HG03342 (cell line): Measurements from ENCODE around the gene GNPAT.
"Not testable (repeated sequence)": the region's sequence is repeated elsewhere in the genome, so short reads cannot be mapped to it uniquely, and the experiment has no call there.

Experiments
- ATAC-seq: cut with Tn5 transposase; IDR thresholded peaks from one replicate; pipeline ENCODE4 v1.9.1; 2021; ENCODE audit warnings: mild to moderate bottlenecking, moderate library complexity; ENCODE audit not compliant: unreplicated experiment

GNPAT gene

DNA sequence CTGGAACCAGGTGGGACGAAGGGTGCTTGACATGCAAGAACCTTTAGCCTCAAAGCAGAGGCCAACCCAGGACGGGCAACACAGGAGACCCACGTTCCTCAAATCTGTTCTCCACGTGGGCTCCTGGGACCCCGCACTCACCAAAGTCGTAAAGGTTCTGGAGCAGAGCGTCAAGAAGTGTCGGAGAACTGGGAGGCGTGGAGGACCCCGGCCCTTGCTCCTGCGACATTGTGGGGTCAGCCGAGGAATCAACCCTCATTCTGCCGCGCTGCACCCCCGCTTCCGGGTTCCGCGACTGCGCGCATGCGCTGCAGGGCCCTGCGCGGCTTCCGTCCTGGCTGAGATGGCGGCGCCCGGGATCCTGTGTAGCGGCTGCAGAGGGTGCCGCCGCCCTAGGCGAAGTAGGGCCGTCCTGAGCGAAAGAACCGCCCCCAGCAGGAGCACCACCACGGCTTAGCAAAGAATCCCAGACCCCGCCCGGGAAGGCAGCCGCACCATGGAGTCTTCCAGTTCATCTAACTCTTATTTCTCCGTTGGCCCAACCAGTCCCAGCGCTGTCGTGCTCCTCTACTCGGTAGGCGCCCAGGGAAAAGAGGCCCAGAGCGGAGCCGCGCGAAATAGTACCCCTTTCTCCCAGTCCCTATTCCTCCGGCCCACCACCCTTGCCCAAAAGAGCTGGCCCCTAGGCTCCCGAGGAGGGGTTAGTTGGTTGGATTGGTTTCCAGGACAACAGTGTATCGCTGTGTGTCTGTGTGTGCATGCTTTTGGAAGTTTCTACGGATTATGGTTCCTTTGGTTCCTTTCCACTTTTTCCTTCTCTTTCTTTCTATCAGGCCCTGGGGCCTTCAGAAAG is at the start of gene GNPAT:
TSS of gene GNPAT (plus strand) at position 330 of the 853 bp plus-strand sequence. CDS start at position 497, 167 bp downstream.
- peak; percentile 96 for ATAC-seq

DNA sequence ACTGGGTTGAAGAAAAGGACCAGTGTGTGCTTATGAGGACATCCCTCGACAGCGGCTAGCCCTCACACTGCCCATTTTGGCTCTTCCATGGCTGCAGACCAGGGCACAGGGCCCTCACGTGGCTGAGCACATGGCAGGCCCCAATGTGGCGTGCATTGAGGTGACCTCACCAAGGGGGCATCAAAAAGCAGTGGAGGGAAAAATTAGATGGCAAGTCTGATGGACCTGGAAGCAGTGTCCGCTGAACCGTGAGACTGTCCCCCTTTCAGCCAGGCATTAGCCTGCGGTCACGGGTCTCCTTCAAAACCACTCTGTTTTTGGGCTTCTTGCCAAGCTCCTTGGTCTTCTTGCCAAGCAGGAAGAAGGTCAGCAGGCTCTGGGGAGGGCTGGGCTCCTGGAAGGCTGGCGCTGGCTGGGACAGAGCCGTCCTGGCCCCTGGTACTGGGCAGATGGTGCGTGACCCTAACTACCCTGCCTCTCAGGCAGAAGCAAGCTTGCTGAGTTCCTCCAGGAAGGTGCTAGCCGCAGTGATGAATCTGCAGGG is 48.3 kb upstream of the GNPAT start:
- no peak for ATAC-seq

DNA sequence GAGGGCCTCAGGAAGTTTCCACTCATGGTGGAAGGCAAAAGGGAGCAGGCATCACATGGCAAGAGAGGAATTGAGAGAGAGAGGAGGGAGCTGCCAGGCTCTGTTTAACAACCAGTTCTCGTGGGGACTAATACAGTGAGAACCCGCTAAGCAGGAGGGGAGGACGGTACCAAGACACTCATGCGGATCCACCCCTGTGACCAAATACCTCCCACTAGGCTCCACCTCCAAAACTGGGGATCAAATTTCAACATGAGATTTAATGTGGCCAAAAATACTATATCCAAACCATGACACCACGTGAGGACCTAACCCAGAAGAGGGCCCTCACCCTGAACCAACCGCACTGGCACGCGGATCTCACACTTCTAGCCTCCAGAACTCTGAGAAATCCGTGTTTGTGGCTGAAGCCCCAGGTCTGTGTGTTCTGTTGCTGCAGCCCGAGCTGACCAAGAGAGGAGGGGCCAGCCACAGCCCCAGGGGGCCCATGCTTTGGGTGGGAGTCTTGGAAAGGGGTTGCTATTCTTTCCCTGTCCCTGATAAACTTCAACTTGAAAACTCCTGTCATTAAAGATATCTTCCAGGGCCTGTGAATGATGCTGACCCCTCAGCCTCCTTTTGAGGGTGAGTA is 47.2 kb upstream of the GNPAT start:
- no peak for ATAC-seq

DNA sequence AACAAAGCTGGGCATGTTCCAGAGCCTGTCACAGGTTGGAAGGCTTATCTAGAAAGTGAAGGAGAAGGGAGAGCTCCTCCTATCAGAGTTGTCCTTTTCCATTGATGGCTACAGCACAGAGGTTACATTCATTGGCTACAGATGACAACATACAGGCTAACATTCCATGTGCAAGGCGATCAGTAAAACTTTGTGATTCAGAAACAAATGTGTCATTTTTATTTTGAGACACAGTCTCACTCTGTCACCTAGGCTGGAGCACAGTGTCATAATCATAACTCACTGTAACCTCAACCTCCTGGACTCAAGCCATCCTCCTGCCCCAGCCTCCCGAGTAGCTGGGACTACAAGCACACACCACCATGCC is 46.6 kb upstream of the GNPAT start:
- no peak for ATAC-seq

DNA sequence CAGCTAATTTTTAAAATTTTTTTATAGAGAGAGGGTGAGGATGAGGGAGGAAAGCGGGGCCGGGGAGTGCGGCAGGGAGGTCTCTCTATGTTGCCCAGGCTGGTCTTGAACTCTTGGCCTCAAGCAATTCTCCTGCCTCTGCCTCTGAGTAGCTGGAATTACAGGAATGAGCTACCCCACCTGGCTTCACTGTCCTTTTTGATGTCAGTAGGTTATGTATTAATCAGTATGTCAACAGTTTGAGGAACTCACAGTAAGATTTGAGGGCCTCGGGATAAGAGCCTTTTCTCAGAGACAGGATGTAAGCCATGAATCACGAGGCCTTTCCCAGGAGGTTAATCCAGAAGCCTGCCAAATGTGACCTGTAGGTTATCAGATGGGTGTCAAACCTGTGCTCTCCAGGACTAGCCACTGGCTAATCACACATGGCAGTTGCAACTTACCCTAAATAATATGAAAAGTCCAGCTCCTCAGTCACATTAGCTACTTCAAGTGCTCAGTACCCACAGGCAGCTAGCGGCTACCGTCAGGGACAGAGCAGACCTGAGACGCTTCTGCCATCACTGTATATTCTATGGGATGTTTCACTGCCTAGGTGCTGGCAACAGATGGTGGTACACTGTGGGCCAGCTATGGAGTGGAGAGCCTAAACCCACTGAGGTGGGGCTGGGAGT is 46.0 kb upstream of the GNPAT start:
- ATAC-seq: no peak

DNA sequence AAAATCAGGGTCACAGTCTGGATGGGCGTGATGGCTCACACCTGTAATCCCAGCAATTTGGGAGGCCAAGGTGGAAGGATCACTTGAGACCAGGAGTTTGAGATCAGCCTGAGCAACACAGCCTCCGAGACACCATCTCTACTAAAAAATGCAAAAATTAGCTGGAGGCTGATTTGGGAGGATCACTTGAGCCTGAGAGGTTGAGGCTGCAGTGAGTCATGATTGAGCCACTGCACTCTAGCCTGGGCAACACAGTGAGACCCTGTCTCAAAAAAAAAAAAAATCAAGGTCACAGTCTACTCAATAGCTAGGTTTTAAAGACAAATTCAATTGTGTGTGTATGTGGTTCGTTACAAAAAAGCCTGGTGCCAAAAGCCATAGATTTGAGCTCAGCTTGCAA is 44.7 kb upstream of the GNPAT start:
- ATAC-seq: no peak

DNA sequence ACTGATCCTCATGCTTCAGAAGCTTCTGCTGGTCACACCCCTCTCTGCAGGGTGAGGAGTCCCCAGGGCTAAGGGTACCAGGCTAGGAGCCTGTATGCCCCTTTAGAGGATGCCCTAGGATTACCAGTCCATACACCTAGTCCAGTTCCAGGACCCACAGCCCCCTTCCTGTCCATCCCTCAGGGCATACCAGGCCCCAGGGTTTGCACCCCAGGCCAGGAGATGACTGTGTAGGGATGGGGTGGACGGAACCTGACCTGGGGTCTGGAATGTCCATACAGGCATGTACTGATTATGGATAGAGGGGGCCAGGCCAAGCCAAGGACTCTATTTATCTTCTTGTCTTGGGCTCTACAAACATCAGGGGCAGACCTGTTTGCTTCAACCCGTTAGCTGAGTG is 44.3 kb upstream of the GNPAT start:
- no peak for ATAC-seq

DNA sequence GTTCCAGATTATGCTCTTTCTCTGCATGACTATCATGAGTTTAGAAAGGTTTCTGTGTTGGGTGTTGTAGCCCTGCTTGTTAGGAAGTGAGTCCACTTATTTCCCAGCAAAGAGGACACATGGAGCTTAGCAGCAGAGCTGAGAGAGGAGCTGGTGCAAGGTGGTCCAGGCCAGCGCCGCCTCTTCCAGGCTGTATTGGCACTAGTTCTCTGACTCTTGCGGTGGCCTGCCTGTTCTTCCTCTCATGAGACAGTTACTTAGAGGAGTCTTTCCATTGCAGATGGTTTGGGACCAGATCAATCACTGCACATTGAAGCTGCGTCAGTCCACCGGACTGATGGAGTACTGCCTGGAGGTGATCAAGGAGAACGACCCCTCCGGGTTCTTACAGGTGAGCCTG is 41.1 kb upstream of the GNPAT start:
- ATAC-seq: no peak

DNA sequence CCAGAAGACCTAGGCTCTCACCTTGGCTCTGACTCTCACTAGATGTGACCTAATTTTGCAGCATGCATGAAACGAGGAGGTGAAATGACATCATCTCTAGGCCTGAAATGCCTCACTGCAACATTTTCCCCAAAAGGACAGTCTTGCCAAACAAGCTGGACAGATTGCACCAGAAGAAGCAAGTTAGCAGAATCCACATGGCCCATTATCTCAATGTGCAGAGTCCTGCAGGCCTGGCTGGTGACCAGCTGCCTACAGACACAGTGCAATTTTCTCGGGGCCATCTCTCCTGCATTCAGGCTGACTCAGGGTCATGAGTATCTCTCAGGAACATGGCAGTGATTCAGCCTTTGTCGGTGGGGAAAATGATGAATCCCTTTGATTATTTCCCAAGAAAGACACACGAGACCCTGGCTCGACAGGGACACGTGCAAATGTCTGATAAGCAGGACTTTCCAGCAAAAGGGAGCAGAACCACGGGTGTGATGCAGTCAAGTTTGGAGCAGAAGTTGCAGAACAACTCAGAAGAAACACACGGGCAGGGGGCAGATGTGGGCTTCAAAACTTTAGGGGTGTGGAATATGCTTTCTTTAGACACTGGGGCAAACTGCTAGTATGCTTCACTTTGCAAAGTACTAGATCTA is 40.5 kb upstream of the GNPAT start:
- no peak for ATAC-seq

DNA sequence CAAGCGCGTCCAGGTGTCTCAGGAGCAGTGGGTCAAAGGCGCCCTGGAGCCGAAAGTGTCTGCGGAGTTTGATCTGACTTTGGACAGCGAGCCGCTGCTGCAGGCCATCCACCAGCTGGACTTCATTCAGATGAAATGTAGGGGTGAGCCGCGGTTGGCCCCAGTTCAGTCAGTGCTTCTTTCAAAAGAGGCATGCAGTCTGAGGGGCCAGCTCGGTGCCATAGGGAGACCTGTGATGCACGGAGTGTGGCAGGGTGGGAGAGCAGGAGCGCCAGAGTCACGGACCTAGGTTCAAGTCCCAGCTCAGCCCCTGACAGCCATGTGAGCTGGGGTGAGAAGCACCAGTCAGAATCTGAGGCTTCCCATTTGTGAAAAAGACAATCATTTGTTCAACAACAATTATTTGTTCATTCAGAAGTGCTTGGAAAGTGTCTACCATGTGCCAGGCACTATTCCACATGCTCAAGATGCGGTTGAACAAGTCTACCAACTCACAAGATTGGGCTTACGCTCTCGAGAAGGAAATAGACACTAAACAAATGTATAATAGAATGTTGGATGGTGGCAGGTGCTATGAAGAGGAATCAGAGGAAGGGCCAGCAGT is 39.5 kb upstream of the GNPAT start:
- ATAC-seq: no peak

DNA sequence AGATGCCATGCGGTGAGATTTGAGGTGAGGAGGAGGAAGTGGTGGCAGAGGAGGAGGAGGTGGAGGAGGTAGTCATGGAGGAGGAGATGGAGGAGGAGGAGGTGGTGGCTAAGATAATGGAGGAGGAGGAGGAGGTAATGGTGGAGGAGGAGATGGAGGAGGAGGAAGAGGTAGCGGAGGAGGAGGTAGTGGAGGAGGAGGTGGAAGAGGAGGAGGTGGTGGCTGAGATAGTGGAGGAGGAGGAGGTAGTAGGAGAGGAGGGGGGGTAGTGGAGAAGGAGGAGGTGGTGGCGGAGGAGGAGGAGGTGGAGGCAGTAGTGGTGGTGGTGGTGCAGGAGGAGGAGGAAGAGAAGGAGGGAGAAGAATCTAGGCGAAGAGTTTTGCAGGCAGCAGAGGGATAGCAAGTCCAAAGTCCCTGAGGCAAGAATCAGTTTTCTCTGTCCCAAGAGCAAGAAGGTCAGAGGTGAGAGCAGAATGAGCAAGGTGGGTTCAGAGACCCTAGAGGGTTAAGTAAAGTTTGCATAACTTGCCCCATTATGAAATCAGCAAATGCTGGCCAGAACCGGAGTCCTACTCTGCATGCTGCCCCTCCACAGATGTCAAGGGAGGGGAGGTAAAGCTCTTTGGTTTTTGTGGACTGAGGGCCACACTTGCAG is 38.9 kb upstream of the GNPAT start:
- ATAC-seq: no peak

DNA sequence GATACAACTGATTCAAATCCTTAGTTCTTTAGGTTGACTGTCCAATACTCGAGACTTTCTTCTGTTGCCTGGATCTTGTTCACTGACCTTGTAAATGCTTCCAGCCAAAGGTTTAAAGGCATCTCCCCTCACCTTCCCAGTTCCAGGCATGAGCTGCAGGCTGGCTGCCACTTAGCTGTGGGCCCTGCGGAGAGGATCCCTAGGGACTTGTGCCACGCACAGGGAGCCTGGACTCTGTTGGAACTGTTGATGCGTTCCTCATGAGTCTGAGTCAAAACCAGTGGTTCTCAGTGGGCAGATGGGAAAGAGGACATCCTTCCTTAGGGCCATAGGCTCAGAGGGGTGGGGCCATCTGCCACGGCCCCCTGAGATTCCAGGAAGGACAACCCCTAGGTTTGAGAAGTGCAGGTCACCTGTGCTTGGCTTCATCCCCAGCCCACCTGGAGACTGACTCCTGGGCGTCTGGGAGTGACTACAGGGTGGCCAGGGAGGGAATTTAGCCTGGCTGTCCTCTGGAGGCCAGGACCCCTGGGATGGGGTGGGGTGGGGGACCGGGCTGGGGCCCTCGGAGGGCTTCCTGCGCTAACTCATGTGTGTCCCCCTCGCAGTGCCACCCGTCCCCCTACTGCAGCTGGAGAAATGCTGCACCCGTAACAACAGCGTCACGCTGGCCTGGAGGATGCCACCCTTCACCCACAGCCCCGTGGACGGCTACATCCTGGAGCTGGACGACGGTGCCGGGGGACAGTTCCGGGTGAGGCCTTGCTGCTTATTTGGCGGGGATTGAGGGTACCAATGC is 37.6 kb upstream of the GNPAT start:
- ATAC-seq: no peak

DNA sequence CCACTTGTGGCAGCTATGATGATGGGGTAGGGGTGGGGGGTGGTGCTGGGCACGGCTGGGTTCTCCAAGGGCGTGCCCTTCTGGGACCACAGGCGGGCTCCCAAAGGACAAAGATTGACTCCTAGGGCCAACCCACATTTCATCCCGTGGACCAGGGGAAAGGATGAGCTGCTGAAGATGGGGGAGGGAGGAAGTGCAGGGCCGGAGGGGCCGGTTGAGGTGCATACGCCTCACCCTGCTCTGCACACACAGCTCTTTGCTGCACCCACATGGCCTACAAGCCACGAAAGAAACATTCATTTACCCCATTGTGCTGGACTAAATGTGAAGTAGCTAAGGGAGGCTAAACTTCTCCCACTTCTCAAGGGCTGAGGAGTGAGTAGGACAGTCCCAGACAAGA is 34.2 kb upstream of the GNPAT start:
- ATAC-seq: no peak

DNA sequence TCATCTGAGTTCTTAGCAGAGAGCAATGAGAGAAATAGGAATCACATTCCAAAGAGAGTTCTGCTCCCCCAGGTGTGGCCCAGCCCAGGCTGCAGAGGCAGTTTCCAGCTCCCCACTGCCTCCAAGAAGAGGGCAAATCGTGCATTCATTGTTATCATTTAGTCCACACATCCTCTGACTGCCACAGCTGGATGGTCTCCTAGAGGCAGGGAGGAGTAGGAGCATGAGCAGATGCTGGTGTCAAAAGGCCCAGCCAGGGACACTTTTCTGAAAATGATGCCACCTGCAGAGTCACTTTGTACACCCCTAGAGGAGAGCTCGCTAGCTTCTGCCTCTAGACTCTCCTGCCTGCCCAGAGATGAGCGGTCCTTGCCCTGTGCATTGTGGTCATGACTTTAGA is 33.6 kb upstream of the GNPAT start:
- no peak for ATAC-seq

DNA sequence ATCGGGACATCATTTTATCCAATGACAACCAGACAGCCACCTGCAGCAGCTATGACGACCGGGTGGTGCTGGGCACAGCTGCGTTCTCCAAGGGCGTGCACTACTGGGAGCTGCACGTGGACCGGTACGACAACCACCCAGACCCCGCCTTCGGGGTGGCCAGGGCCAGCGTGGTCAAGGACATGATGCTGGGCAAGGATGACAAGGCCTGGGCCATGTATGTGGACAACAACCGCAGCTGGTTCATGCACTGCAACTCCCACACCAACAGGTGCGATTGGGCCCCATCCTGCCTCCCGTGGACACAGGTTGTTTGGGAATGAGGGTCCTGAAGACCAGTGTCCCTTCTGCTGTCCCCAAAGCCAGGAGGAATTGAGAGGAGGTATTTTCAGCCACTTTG is 32.0 kb upstream of the GNPAT start:
- no peak for ATAC-seq

DNA sequence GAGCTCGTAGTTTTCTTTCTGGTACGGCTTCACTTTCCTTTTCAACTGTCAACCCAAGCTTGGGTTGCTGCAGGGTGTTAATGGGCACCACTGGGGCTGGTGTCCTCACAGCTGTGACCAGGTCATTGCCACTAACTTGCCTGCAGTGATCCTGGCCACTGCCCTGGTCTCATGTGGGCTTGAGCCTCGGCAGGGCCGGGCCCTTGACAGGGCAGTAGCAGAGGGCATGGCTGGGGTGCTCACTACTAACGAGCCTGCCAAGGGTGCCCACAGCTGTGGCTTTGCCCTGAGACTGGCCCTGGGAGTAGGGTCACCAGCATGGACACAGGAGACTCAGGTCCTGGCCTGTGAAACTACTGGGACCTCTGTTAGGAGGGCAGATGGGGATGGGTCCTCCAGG is 31.5 kb upstream of the GNPAT start:
- no peak for ATAC-seq

DNA sequence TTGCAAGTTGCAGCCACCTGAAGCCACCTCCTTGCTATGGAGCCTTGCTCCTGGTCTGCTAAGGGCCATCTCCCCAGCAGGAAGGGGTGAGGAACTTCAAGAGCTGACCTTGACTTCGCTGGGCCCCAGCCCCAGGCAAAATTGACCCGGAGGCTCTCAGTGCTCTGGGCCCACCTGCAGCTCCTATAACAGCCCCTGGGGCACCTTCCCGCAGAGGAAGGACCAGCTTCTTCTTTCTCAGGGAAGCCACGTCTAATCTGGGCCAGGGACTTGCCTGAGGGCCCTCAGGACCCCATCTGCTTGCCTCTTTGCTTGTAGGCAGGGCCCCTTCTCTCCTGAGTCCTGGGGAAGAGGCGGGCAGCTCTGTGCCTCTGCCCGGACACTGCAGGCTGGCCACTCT is 30.9 kb upstream of the GNPAT start:
- no peak for ATAC-seq

DNA sequence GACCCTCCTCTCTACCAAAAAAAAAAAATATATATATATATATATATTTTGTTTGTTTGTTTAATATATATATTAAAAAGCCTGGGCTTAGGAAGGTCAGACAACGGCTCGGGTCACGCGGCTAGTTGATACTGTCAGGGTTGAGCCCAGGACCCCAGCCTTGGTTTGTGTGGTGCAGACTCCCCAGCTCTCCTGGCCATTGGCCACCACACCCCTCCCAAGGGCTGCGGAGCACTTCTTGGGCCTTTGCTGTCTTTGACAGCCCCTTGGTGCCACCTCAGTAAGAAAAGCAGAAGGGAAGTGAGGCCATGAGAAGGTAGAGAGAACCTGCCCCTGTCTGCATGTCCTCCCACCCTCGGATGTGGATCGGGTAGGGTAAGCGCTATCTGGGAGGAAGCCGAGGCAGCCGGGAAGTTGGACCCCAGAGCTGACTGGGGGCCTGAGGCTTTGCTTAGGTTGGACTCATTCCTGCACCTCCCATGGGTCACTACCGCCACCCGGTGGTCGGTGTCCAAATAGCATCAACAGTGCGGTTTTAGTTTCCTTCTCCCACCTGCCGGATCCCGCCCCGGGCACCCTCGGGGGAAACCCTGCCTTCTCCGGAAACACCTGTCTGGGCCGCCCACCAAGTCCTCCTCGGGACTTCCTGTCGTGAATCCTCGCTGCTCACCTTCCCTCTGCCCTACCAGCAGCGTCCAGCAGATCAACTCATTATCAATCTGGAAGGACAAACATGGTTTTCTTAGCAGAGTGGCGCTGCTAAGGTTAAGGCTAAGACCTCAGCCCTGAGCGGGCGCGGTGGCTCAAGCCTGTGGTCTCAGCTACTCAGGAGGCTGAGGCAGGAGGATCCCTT is 29.8 kb upstream of the GNPAT start:
- peak; percentile 88 for ATAC-seq

DNA sequence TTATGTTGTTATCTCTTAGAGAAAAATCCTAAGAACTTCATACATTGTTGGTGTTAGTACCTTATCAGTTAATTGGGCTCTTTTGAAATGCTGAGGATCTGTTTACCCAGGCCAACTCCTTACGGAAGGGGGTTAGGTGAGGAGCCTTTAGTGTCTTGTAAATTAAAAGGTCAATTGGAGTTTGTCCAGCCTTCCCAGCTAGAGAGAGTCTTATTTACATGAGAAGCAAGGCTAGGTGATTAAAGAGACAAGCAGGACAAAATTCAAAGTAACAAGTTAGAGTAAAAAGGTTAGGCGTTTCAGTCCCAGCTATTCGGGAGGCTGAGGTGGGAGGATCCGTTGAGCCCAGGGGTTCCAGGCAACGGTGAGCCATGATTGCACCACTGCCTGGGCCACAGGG is 28.7 kb upstream of the GNPAT start:
- not testable (repeated sequence) for ATAC-seq
